ENCODE measurements around the gene HTATIP2.

DNA sequence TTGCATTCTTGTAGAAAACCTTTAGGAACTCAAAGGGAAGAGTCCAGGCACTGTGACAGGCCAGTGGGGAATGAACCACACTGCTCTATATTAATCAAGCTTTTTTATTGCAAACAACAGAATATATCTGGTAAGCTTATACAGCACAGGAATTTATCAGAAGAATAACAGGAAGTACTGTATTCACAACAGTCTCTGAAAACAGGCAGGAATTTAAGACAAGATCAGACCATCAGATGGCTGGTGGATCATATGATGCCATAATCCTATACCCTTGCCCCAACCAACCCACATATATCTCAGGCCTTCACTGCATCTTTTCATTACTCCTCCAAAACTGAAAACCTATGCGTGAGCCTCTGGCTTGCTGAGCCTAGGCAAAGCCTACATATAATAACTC is 1.0 kb upstream of the HTATIP2 start:
- TF ChIP-seq, protein P1, sequence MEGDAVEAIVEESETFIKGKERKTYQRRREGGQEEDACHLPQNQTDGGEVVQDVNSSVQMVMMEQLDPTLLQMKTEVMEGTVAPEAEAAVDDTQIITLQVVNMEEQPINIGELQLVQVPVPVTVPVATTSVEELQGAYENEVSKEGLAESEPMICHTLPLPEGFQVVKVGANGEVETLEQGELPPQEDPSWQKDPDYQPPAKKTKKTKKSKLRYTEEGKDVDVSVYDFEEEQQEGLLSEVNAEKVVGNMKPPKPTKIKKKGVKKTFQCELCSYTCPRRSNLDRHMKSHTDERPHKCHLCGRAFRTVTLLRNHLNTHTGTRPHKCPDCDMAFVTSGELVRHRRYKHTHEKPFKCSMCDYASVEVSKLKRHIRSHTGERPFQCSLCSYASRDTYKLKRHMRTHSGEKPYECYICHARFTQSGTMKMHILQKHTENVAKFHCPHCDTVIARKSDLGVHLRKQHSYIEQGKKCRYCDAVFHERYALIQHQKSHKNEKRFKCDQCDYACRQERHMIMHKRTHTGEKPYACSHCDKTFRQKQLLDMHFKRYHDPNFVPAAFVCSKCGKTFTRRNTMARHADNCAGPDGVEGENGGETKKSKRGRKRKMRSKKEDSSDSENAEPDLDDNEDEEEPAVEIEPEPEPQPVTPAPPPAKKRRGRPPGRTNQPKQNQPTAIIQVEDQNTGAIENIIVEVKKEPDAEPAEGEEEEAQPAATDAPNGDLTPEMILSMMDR (IDR thresholded peaks at IDR 0.05): no peak
- no peak for TF ChIP-seq POLR2A (IDR thresholded peaks at IDR 0.05)

All from testis (tissue), 2 donors.